SK-N-SH treated with all-trans-retinoic acid at 6 μM for 48 hours (cell line): Measurements from ENCODE around the gene DEPDC7.

Experiments used
- ATAC-seq: fragments of 200-7000 bp; cut with Tn5 transposase; 3 replicates; pipeline ENCODE4 v1.9.1; 2020; ENCODE audit warnings: mild to moderate bottlenecking, moderate library complexity
- CSDC2 ChIP-seq: fragments of 250-450 bp; sonication (Bioruptor Pico); IDR thresholded peaks from 2 replicates; pipeline ENCODE4 v1.5.0; 2020; ENCODE audit warnings: mild to moderate bottlenecking, moderate library complexity
- SNAI2 ChIP-seq: fragments of 250-450 bp; sonication (Bioruptor Pico); IDR thresholded peaks from 2 replicates; pipeline ENCODE4 v1.5.0; 2020; ENCODE audit warnings: mild to moderate bottlenecking, moderate library complexity
- TCF4 ChIP-seq: fragments of 250-450 bp; sonication (Bioruptor Pico); IDR thresholded peaks from 2 replicates; pipeline ENCODE4 v1.8.0; 2021; ENCODE audit warnings: mild to moderate bottlenecking, moderate library complexity, borderline replicate concordance
- TOX ChIP-seq: fragments of 250-450 bp; sonication (Bioruptor Pico); IDR thresholded peaks from 2 replicates; pipeline ENCODE4 v1.8.0; 2021; ENCODE audit warnings: mild to moderate bottlenecking, moderate library complexity, borderline replicate concordance
- TSHZ2 ChIP-seq: fragments of 250-450 bp; sonication (Bioruptor Pico); IDR thresholded peaks from 2 replicates; pipeline ENCODE4 v1.5.0; 2020; ENCODE audit warnings: mild to moderate bottlenecking, moderate library complexity
- ZC3H10 ChIP-seq: fragments of 250-450 bp; sonication (Bioruptor Pico); IDR thresholded peaks from 2 replicates; pipeline ENCODE4 v1.5.1; 2021; ENCODE audit warnings: mild to moderate bottlenecking, moderate library complexity
- ZFP3 ChIP-seq: fragments of 250-450 bp; sonication (Bioruptor Pico); IDR thresholded peaks from 2 replicates; pipeline ENCODE4 v1.5.0; 2020; ENCODE audit warnings: mild to moderate bottlenecking, moderate library complexity
- ZNF565 ChIP-seq: fragments of 450-650 bp; formaldehyde crosslinking; conservative IDR thresholded peaks from 2 replicates; pipeline ENCODE4 v1.5.0; 2020; ENCODE audit warnings: low read depth, mild to moderate bottlenecking, moderate library complexity
- ZNF70 ChIP-seq: fragments of 450-650 bp; formaldehyde crosslinking; IDR thresholded peaks from 2 replicates; pipeline ENCODE4 v1.5.0; 2020; ENCODE audit warnings: mild to moderate bottlenecking, moderate library complexity
- ZNF8 ChIP-seq: fragments of 450-650 bp; formaldehyde crosslinking; IDR thresholded peaks from 2 replicates; pipeline ENCODE4 v1.5.0; 2020; ENCODE audit warnings: mild to moderate bottlenecking, moderate library complexity

The DEPDC7 gene

GRCh38 chr11:33068611-33069340 is 53.1 kb downstream of the DEPDC7 start (continued):
- TF ChIP-seq TSHZ2 (CRISPR knock-in tag) (no peak), ZC3H10 (CRISPR knock-in tag) (no peak), TCF4 (CRISPR knock-in tag) (no peak), ZNF8 (CRISPR knock-in tag) (no peak), ZNF565 (CRISPR knock-in tag) (no peak)

- no peak for ATAC-seq
- no peak for TF ChIP-seq ZFP3 (CRISPR knock-in tag)
- no peak for TF ChIP-seq TOX (CRISPR knock-in tag)
- no peak for TF ChIP-seq TCF4 (CRISPR knock-in tag)
- TF ChIP-seq CSDC2 (CRISPR knock-in tag) = no peak
- no peak for TF ChIP-seq SNAI2
- TF ChIP-seq ZNF70 = no peak
Measured at GRCh38 chr11:33072465-33072864, 56.8 kb downstream of the DEPDC7 start.
